Iris pigment epithelial cell (primary cell): Measurements from ENCODE around the gene SLC6A8.
"Not testable (repeated sequence)": the region's sequence is repeated elsewhere in the genome, so short reads cannot be mapped to it uniquely, and the experiment has no call there.

Experiments
- DNase-seq: peaks from one replicate; pipeline ENCODE4 v3.0.0-alpha.2; 2011; ENCODE audit warnings: low read depth

Gene SLC6A8

DNA sequence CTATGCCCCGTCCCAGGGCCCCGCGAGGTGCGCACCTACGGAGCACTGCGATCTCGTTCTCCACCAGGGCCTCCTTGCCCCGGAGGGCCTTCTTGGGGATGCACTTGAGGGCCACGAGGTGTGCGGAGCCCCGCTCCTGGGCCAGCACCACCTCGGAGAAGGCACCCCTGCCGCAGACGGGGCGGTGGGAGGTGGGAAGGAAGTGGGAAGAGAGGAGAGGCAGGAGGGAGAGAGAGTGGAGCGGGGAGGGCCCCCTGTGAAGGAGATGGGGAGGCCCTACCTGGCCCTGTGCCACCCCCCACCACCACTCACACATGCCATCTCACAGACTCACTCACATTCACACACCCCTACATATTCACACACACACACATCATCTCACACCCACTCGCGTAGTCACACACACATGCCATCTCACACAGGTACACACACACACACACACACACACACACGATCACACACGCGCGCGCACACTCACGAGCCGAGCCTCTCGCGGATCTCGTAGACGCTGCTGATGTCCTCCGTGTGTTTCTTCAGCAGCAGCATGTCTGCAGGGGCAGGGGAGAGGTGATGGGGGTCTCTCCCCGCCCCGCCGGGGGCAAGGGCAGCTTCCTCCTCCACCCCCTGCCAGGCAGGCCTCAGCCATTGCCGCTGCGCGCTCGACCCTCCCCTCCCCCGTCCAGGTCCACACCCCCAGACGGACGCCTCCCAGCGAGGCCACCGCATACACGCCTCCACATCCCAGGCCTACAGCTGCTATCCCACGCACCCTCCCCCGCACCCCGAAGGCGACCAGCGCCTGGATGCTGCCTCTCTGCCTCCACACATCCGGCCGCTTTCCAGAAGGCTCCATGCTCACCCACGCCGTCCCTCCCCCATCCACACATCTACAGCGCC, 14.9 kb upstream of the SLC6A8 start:
- DNase-seq = no peak

DNA sequence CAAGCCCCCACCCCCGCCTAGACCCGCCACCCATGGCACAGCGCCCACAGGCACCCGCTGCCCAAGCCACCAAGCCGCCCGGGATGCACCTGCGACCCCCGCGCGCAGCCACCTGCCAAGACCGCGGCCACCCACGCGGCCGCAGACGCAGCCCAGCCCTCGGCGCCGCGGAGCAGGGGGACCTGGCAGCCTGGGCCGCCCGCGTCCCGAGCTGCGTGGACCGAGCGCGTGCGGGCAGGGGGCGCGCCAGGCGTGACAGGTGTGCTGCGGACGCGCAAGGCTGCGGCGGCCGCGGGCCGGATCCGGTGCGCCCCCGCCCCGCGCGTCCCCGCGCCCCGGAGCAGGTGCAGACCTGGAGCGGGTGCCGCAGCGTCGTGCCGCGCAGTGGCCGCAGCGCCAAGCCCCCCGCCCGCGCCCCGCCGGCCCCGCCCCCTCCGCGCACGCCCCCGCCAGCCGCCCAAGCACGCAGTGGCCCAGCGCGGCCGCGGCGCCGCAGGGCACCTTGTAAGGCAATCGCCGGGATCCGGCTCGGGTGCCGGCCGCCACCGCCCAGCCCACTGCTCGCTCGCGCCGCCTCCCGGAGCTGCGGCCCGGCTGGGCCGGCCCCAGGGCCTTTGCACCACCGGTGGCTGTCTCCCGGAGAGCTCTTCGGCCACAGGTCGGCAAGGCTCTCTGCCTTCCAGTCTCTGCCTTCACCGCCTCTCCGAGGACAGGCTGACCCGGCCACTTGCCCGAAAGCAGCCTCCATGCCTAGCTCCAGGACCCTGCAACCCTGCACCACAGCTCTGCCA, 14.1 kb upstream of the SLC6A8 start, which contains the start of gene PNCK:
Gene PNCK (minus strand): TSS at position 386 of the 791 bp plus-strand sequence. CDS start 737 bp downstream, outside the sequence.
- no peak for DNase-seq

DNA sequence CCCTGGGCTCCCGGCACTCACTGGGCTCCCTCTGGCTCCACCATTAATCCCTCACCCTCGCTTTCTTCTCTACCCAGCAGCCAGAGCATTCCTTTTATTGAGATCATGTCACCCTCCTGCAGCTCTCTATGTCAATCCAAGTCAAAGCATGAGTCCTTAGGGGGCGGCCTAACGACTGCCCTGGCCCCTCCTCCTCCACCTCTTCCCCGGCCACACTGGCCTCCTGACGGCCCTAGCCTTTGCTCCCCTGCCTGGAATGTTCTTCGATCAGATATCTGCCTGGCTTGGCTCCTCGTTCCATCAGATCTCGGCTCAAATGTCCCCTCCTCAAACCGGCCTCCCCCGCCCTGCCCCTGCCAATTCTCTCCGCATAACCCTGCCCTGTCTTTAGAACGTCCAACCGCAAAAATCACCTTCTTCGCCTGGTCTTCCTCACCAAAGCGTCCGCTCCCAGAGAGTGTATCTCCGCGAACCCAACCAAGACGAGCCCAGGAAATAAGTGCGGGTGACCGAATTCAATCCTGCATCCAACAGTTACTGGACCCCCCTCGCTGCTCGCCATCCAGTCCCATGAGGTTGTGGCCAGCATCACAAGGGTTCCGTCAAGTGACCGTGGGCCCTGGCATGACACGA, 13.4 kb upstream of the SLC6A8 start:
- DNase-seq = no peak

DNA sequence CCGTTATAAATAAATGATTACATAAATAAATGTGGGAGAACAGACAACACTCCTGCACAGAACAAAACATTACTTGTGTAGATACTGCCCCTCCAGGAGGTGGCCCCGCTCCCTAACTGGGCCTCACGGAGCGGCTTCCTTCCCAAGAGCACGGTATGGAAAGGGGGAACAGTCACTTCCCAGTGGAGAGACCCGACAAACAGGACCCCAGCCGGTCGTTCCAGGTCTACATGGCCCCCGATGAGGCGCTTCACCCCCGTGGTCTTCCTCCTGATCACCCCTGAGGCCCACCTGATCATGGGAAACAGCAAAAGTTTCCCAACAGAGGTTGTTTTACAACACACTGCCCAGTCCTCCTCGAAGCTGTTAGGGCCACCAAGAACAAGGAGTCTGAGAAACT, 6.6 kb upstream of the SLC6A8 start:
- no peak for DNase-seq

DNA sequence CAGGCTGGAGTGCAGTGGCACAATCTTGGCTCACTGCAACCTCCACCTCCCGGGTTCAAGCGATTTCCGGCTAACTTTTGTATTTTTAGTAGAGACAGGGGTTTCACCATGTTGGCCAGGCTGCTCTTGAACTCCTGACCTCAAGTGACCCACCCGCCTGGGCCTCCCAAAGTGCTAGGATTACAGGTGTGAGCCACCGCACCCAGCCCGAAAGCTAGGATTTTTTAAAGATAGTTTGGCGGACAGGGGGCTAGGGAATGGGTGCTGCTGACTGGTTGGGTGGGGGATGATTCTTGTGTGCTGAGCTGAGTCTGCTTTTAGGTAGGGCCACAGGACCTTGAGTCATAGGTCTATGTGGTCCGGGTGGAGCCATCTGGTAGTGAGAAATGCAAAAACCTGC, 4.2 kb upstream of the SLC6A8 start:
- not testable (repeated sequence) for DNase-seq

DNA sequence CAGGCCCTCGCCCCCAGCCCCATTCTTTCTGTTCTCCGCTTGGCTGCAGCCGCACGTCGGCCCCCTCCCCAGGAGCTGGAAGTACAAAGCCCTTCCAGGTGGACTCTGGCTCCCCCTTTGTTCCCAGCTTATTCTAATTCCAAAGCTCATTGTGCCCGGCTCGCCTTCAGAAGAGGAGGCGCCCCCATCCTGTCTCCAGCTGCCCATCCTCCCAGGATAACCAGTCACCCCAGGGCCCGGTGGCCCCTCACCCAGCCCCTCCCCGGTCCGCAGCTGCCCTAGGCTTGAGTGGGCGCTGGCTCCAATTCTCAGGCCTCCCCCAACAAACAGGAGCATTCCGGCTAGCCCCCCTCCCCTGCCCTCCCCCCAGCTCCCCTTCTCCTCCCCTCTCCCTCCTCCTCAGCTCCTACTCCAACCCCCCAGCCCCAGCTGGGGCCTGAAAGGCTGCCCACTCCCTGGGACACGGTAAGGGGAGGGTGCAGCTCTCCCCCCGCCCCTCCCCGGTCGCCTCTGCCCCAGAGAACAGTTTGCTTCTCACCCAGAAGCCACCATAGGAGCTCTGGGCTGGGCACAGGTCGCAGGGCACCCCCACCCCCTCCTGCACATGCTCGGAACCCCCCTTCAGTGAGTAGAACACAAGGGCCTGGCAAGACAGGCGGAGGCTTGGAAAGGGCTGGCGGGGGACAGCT, 3.1 kb upstream of the SLC6A8 start:
- no peak for DNase-seq

DNA sequence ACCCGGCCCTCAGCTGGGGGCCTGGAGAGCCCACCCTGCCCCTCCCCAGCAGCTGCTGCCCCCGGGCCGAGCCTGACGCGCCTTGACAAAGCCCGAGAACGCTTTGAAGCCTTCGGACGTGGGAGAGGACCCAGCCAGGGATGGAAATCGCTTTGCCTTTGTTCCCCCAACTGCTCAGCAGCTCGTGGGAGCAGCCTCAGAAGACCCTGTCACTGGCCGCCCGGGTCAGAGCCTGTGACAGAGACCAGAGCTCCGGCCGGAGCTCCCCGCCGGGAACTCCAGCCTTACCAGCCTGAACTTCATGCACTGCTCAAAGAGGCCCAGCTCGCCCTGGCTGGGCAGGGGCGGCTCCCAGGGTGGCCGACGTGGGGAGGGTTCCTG, 2.6 kb upstream of the SLC6A8 start:
- DNase-seq = no peak

DNA sequence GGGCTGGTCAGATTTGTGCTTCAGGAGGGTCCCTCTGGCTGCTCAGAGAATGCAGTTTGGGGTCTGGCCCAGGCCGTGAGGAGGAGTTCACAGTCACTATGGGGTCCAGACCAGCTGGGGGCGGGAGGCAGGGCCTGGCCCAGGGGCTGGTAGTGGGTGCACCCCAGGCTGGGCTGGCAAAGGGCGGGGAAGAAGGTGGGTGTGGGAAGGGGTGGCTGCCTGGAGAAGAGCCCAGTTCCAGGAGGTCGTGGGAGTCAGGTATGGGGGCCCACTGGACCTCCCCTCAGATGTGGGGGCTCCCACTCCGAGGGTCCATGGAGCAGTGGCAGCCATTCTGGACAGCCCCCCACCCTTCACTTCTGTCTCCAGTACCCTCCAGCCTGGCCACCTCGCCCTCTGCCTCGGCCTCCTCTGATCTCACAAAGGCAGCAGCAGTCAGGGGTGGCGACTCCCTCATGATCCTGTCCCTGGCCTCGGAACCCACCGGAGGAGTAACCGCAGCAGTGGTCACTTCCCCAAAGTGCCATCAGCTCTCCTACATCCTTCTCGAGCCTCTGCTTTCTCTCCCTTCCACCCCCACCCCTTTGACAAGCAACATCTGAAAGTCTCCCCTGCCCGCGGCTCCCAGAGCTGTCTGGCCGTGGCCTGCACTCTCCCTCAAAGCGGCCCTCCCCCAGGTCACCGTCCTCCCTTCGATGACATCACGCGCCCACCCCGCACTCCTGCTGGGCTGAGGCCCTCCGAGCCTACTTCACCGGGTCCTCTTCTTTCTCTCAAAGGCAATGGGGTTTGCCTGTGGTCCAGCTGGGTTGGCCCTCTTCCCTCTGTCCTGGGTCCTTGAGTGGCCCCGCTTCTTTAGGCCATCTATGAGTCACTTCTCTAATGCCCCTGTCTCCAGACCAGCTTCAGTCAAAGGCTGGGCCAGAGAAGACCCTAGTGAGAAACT, 1.7 kb upstream of the SLC6A8 start:
- no peak for DNase-seq

DNA sequence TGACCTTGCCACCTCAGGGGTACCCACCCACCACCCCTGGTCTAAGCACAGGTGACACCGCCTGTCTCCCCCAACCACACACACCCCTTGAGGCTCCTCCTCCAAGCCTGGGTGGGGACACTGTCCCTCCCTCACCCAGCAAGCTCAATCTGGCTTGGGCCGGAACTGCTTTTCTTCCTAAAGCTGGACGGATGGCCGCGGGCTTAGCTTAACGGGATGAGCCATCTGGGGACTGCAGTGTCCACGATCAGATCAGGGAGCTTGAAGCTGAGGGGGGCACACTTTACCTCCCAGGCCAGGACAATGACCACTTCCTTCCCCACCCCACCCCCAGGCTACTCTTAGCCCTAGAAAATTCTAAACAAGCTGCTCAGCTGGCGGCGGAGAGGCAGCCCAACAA, 1.0 kb upstream of the SLC6A8 start:
- no peak for DNase-seq

DNA sequence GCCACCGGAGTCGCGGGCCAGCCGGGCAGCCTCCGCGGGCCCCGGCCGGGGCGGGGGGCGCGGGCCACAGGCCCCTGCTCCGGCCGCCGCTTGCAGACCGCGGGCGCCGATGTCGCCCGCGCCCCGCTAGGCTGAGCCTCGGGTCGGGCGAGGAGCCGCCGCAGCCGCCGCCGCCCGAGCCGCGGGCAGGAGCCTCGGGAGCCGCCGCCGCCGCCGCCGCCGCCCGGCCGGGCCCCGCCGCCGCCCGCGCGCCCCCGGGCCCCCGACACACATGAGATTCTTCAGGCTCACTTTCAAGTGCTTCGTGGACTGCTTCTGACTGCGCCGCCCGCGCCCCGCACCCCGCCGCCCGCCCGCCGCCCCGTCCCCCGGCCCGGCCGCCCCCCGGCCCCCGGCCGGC, 345 bp downstream of the SLC6A8 start:
- DNase-seq = no peak

DNA sequence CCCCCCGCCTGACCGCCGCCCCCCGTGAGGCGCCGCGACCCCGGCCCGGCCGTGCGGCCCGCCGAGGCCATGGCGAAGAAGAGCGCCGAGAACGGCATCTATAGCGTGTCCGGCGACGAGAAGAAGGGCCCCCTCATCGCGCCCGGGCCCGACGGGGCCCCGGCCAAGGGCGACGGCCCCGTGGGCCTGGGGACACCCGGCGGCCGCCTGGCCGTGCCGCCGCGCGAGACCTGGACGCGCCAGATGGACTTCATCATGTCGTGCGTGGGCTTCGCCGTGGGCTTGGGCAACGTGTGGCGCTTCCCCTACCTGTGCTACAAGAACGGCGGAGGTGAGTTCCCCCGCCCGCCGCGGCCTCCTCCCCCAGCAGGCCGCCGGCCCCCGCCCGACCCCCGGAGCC, 780 bp downstream of the SLC6A8 start:
- no peak for DNase-seq

DNA sequence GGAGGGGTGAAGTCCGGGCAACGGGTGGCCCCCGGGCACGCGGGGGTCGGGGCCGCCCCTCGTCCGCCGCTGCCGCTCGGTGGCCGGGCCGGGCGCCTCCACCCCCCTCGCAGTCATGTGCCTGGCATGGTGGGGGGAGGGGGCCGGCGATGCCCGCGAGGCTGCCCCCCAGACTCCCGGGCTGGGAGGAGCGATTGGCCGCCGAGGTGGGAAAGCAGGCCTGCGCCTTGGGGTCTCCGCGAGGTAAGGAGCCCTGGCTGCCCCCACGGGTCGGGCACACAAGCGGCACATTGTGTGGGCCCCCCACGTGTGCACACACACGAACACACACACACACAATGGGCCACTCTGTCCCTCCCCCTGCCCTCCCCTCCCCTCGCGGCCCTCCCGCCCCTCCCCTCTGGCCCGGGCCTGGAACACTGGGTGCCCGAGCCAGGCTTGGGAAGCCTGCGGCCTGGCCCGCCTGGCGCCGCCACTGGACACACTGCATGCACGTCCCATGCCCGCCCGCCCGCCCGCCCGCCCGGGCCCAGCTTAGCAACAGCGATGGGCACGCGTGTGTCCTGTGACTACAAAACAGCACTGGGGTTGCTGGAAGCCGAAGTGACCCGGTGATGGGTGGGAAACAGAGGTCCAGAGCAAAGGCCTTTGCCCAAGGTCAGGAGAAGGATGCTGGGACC, 1.3 kb downstream of the SLC6A8 start:
- DNase-seq = no peak

DNA sequence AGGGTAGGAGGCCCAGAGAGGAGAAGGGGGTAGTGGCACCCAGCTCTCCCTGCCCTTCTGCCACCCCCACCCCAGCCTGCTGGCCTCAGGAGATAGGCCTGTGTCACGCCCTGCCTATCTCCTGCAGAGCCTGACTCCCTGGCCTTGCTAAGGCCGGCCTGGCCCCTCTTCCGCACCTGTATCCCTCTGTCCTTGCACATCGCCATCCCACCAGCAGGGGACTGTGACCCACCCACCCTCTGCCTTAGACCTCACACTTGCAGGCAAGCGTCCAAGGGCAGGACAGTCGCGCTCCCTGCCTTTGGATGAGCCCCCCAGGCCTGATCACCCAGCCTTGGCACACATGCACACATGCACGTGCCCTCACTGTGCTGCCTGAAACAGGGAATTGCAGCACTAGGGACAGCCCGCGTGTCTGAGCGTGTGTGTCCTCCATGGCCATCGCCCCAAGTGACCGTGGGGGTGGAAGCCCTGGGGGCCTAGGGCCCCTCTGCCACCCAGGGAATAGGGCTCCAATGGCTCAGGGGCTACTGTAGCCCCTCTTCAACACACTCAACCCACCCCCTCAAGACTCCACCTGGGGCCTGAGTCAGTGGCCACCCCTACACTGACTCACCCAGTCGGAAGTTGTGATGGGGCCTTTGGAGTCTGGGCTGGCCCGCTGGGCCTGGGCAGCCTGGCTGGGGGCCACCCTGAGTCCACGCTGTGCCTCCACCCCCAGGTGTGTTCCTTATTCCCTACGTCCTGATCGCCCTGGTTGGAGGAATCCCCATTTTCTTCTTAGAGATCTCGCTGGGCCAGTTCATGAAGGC, 2.1 kb downstream of the SLC6A8 start:
- no peak for DNase-seq

DNA sequence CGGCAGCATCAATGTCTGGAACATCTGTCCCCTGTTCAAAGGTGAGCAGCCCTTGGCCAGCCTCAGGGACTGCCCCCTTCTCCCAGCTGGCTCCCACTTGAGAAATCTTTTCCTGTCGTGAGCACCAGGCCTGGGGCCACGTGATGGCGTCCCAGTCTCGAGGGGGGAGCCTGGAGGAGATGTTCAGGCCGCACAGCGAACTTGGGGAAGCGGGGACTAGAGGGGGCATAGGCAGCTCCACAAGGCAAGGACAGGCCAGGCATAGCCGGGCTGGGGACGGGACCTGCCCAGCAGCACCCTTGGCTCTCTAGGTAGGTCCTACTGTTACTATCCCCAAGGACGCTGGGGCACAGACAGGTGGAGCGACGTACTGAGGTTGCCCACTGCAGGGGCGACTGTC, 2.7 kb downstream of the SLC6A8 start:
- DNase-seq = no peak

DNA sequence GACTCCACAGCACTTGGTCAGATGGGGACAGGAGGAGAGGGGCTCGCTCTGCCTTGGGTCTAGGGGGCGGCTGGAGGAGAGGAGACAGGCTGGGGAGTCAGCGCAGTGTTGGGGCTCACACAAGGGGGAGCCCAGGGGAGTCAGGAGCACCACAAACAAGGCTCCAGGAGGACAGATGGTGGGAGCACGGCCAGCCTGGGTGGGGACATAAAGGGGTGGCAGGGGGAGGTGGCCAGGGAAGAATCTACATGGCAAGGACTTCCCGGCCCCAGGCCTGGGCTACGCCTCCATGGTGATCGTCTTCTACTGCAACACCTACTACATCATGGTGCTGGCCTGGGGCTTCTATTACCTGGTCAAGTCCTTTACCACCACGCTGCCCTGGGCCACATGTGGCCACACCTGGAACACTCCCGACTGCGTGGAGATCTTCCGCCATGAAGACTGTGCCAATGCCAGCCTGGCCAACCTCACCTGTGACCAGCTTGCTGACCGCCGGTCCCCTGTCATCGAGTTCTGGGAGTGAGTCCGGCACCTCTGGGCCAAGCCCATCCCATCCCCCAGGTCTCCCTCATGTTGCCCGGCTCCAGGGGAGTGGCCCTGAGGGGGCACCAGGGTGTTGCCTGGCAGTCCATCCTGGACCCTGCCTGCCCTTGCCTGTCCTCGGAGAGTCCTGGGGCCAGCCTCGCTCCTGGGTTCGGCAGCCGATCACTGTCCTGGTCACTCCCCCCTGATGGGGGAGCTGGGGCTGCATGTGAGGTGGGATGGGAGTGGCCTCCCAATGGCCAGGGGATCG, 3.5 kb downstream of the SLC6A8 start:
- not testable (repeated sequence) for DNase-seq

DNA sequence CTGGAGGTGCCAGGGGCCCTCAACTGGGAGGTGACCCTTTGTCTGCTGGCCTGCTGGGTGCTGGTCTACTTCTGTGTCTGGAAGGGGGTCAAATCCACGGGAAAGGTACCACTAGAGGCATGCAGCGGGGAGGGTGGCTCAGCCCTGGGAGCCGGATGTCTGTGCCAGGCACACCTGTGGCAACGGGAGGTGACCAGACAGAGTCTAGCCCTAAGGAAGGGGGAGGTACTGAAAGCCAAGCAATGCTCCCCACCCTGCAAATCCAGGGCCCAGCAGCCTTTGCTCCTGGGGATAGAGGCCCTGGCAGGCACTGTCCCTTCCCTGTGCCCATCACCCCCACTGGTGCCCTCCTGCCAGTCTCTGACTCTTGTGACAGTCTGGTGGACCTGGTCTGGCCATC, 4.3 kb downstream of the SLC6A8 start:
- DNase-seq = no peak

DNA sequence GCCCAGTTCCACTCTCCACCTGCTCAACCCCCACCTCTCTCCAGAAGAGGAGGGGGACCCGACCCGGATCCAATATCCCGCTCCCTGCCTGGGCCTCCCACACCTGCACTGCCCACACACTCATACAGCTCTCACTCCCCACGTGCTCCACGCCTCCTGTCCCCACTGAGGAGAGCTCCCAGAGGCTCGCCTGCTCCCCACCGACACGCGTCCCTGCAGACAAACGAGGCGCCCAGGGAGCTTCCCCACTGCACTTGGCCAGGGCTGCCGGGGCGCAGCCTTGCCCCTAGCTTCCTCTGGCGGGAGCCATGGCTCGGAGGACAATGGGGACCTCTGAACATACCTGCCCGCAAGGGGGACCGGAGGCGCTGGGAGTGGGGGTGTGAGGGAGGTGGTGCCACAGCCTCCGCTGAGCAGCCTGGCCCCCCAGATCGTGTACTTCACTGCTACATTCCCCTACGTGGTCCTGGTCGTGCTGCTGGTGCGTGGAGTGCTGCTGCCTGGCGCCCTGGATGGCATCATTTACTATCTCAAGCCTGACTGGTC, 5.0 kb downstream of the SLC6A8 start:
- DNase-seq = no peak
